GF-D8 (cell line): ENCODE measurements around the gene BARX2.

ENCODE experiments used
- DNase-seq: peaks from one replicate; lab custom pipeline; 2025; lab: John Stamatoyannopoulos, UW

Gene BARX2

DNA sequence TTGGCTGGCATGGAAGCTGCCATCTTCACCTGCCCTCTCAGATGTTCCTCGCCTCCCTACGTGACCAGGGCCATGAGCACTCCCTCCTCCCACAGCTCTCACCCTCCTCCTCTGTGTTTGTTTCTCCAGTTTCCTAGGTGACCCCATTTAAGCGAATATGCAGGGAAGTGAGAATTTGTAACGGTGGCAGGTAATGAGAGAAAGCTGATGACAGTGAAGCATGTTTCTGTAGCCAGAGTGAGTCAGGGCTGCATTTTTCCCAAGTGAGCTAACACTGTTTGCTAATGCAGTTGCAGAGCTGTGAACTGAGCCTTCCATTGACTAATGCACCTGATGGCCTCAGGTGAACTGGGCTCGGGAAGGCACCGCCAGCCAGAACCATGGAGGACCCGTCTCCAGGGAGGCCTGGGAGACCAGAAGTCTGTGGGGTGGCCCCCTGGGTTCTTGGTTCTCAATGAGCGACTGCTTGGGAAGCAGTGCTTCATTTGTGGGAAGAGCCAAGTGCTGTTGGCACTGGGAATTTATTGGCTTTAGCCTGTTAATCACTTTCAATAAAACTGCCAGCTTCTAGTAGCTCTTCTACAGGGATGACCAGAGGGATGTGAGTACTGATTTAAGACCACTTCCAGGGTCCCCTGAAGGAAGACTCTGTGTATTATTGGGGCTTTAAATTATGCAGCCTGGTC is 64.5 kb downstream of the BARX2 start:
- DNase-seq: no peak

DNA sequence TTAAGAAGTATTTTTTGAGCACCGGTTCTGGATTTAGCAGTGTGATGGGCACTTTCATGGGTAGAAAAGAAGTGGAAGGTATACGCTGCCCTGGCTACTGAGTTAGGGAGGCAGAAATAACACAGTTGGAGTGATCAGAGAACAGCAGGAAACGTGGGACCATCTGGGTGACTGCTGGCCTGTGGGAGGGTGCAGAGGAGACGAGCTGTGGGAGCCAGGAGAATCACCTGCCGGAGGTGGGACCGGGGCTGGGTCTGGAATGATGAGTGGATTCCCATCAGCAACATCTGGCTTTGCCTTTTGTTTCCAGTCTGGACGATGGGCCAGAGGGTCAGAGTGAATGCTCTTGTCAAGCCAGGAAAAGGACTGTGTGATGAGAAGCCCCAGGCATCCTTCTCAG is 66.5 kb downstream of the BARX2 start:
- DNase-seq: no peak

DNA sequence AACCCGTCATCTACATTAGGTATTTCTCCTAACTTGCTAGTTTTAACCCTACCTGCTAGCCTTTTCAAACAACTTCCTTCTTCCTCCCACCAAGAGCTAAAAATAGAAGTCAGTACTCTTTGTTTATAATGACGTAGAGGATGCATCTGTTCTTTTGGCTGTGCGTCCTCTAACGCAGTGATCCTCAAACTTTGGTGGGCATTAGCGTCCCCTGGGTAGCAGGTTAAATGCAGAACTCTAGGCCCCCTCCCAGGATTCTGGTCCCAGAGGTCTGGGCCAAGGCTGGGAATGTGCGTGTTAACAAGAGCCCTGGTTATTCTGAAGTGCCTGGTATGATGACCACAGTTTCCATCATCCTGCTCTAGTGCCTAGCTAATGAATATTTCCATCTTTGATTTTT is 67.6 kb downstream of the BARX2 start:
- DNase-seq: no peak

GRCh38 chr11:129444274-129444673 is 68.6 kb downstream of the BARX2 start:
- no peak for DNase-seq

DNA sequence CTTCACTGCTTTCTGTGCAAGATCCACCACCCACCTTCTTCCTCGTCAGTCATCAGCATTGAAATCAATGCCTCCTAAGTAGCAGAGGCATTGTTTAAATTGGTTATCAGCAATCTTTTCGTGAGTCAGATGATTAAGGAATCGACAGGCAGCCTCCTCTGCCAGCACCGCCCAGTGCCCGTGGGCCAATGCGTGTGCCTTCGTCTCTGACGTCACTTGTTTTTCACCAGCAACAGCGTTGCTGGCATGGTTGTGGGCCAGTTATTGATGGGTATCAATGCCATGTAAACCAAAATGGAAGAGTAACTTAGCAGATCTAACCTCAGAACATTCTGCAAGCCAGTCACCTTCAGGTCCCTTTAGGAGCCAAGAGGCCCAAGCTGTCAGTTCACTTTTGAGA is 69.6 kb downstream of the BARX2 start:
- DNase-seq: no peak

- no peak for DNase-seq
These were observed 70.9 kb downstream of the BARX2 start for GRCh38 chr11:129446572-129446971.

- no peak for DNase-seq
These were observed 72.1 kb downstream of the BARX2 start for GRCh38 chr11:129447654-129448239.

GRCh38 chr11:129451524-129451923 is 75.9 kb downstream of the BARX2 start:
- DNase-seq: no peak

GRCh38 chr11:129453293-129453721 is 77.7 kb downstream of the BARX2 start:
- no peak for DNase-seq

- no peak for DNase-seq
These were observed 79.5 kb downstream of the BARX2 start for GRCh38 chr11:129455101-129455500.

GRCh38 chr11:129455756-129456655 is 80.4 kb downstream of the BARX2 start:
- DNase-seq: no peak

GRCh38 chr11:129457321-129457720 is 81.7 kb downstream of the BARX2 start:
- no peak for DNase-seq

DNA sequence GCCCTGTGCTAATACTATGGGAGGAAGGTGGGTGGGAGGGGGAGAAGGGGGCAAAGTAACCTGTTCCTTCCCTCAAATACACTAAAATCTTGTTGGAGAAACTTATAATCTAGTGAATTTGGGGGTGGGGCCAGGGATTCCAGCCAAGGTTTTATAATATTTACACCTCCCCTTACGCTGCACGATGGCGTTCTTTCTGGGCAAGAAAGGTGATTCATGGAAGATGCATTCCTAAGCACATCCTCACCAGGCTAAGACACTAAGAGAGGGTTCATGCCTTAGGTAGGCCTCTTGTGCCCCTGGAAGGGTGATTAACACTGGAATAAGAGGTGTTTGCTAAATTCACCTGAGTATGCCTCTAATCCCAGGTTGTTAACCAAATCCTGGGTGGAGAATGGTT is 82.6 kb downstream of the BARX2 start:
- no peak for DNase-seq

DNA sequence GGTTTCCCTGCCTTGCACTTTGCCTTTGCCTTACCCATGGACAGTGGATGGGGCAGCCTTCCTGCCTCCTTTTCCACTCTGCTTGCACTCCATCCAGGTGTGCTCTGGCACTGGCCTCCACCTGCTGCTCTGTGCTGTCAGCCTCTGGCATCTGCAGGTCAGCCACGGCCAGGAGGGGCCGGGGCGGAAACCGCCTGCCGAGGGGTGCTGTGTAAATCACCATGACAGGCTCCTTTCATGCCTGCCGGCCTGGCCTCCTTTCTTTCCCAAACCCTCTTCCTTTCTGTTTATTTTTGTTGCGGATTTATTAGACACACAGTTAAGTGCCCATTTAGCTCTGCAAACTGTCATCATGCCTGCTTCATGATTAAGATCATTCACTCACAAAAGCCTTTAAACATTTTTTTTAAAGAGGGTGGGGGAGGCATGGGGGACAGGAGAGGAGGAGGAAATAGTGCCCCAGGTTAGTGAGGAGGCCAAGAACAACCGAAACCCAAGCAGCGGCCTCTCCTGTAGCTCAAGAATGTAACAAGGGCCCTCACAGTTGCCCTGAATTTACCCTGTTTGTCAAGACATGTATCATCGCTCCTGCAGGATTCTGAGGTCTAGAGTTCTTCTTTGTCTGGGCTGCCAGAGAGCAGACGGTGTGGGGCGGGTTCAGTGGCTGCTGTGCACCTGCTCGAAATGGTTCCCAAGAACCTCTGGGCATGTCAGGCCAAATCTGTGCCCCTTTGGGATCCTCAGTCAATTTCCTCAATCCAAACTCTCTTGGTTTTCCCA is 83.3 kb downstream of the BARX2 start:
- no peak for DNase-seq

- no peak for DNase-seq
These were observed 85.1 kb downstream of the BARX2 start for GRCh38 chr11:129460714-129461113.

DNA sequence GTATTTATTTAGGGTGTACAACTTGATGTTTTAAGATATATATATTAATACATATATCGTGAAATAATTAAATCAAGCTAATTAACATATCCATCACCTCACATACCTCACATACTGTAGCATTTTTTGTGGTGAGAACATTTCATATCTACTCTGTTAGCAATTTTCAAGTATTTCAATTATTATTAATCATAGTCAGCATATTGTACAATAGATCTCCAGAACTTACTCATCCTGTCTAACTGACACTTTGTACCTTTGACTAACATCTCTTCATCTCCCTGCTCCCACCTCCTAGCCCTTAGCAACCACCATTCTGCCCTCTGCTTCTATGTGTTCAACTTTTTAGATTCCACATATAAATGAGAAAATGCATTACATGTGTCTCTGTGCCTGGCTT is 108.4 kb downstream of the BARX2 start:
- no peak for DNase-seq

GRCh38 chr11:129489249-129489648 is 113.6 kb downstream of the BARX2 start:
- DNase-seq: no peak

DNA sequence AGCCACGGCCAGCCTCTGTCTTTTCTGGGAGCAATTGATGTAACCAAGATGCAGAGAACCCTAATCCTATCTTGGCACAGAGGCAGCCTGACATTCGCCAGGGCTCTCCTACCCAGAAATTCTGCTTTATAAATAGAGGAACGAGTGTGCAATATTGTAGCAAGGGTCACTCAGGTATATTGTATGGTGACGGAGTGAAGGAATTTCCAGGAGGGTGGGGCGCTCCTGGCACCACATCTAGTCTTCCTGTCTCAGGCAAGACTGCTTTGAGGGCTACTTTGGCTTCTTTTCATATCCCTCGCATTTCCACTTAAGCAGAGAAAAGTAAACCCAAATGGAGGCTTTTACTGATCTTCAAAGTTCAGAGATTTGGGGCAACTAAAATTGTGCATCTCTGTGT is 114.4 kb downstream of the BARX2 start:
- DNase-seq: no peak

GRCh38 chr11:129493746-129494145 is 118.1 kb downstream of the BARX2 start:
- no peak for DNase-seq
